RWPE2 (cell line): ENCODE results near the gene RGS6.

ENCODE experiments used
- ATAC-seq: fragments of 200-7000 bp; cut with Tn5 transposase; 3 replicates; pipeline ENCODE4 v1.9.1; 2021; ENCODE audit warnings: low read depth
- DNase-seq: peaks from one replicate; pipeline ENCODE4 v3.0.0-alpha.2; 2020; ENCODE audit warnings: low spot score
- H3K27ac ChIP-seq: fragments of 450-650 bp; 2 replicates; pipeline ENCODE4 v1.5.1; 2017; ENCODE audit warnings: mild to moderate bottlenecking; ENCODE audit not compliant: poor library complexity, severe bottlenecking
- H3K27me3 ChIP-seq: fragments of 250-450 bp; sonication (Bioruptor Pico); 2 replicates; pipeline ENCODE4 v1.5.1; 2021; ENCODE audit warnings: mild to moderate bottlenecking, moderate library complexity; ENCODE audit not compliant: insufficient read depth, poor library complexity, severe bottlenecking
- H3K36me3 ChIP-seq: fragments of 250-450 bp; sonication (Bioruptor Pico); 2 replicates; pipeline ENCODE4 v1.5.1; 2020; ENCODE audit warnings: low read depth, mild to moderate bottlenecking, moderate library complexity
- H3K4me1 ChIP-seq: fragments of 250-450 bp; sonication (Bioruptor Pico); 2 replicates; pipeline ENCODE4 v1.5.1; 2021; ENCODE audit warnings: mild to moderate bottlenecking, moderate library complexity; ENCODE audit not compliant: insufficient read depth, poor library complexity, severe bottlenecking
- H3K4me3 ChIP-seq: fragments of 250-450 bp; sonication (Bioruptor Pico); 2 replicates; pipeline ENCODE4 v1.5.1; 2021; ENCODE audit warnings: mild to moderate bottlenecking, moderate library complexity; ENCODE audit not compliant: severe bottlenecking
- H3K9me3 ChIP-seq: fragments of 250-450 bp; sonication (Bioruptor Pico); 2 replicates; pipeline ENCODE4 v1.5.1; 2021; ENCODE audit warnings: mild to moderate bottlenecking, moderate library complexity; ENCODE audit not compliant: severe bottlenecking
- CTCF ChIP-seq: fragments of 450-650 bp; IDR thresholded peaks from one replicate; pipeline ENCODE4 v1.5.1; 2017; ENCODE audit warnings: mild to moderate bottlenecking, moderate library complexity; ENCODE audit not compliant: poor library complexity, severe bottlenecking

RGS6 gene

GRCh38 chr14:71960494-71961353, 28.5 kb downstream of the RGS6 start:
- Histone ChIP-seq H3K9me3 (no peaks in the 10 kb centered on the region), H3K27ac (no peak overlapping the region), H3K36me3 (no peaks in the 10 kb centered on the region), H3K4me1 (no peaks in the 10 kb centered on the region), H3K4me3 (no peak overlapping the region), H3K27me3 (peaks cover 42% of the 10 kb centered on the region)
- TF ChIP-seq CTCF = no peak
- ATAC-seq (no peak), DNase-seq (no peak)

- Histone ChIP-seq H3K36me3 (no peaks in the 10 kb centered on the region), H3K4me1 (no peaks in the 10 kb centered on the region), H3K4me3 (no peak overlapping the region), H3K27me3 (peaks cover 48% of the 10 kb centered on the region), H3K27ac (no peak overlapping the region), H3K9me3 (no peaks in the 10 kb centered on the region)
- no peak for DNase-seq
- TF ChIP-seq CTCF = no peak
- no peak for ATAC-seq
Observed at GRCh38 chr14:71961972-71962371, 29.7 kb downstream of the RGS6 start.

GRCh38 chr14:71964716-71965115, 32.5 kb downstream of the RGS6 start:
- ATAC-seq = no peak
- Histone ChIP-seq H3K4me3 (no peak overlapping the region), H3K9me3 (no peaks in the 10 kb centered on the region), H3K27me3 (peaks cover 37% of the 10 kb centered on the region), H3K36me3 (no peaks in the 10 kb centered on the region), H3K4me1 (no peaks in the 10 kb centered on the region), H3K27ac (no peak overlapping the region)
- TF ChIP-seq CTCF = no peak
- no peak for DNase-seq

- no peaks in the 10 kb centered on the region for H3K36me3 ChIP-seq
- no peak for DNase-seq
- no peak overlapping the region for H3K4me3 ChIP-seq
- peaks cover 36% of the 10 kb centered on the region for H3K27me3 ChIP-seq
- H3K4me1 ChIP-seq = no peaks in the 10 kb centered on the region
- ATAC-seq = no peak
- TF ChIP-seq CTCF = no peak
- no peaks in the 10 kb centered on the region for H3K9me3 ChIP-seq
- no peak overlapping the region for H3K27ac ChIP-seq
Observed at GRCh38 chr14:71966528-71966927, 34.3 kb downstream of the RGS6 start.

GRCh38 chr14:71967704-71968103, 35.5 kb downstream of the RGS6 start:
- Histone ChIP-seq H3K4me3 (no peak overlapping the region), H3K36me3 (no peaks in the 10 kb centered on the region), H3K27ac (no peak overlapping the region), H3K4me1 (no peaks in the 10 kb centered on the region), H3K27me3 (peaks cover 25% of the 10 kb centered on the region), H3K9me3 (no peaks in the 10 kb centered on the region)
- no peak for TF ChIP-seq CTCF
- DNase-seq (no peak), ATAC-seq (no peak)
